ENCODE measurements around the gene ZNF445.

Gene ZNF445

GRCh38 chr3:44396200-44397171 lies 81.0 kb downstream of the ZNF445 start:
- DNase-seq, result no peak

- no peak for DNase-seq
These were observed 81.8 kb downstream of the ZNF445 start for GRCh38 chr3:44395714-44396113.

- no peak for DNase-seq
These were observed 85.0 kb downstream of the ZNF445 start for GRCh38 chr3:44392489-44392888.

GRCh38 chr3:44387404-44387803 lies 90.1 kb downstream of the ZNF445 start:
- no peak for DNase-seq

Data from fibroblast of skin of right quadriceps (primary cell).